ENCODE measurements around the gene STX8.
"Not testable (repeated sequence)": the region's sequence is repeated elsewhere in the genome, so short reads cannot be mapped to it uniquely, and the experiment has no call there.

STX8 gene

DNA sequence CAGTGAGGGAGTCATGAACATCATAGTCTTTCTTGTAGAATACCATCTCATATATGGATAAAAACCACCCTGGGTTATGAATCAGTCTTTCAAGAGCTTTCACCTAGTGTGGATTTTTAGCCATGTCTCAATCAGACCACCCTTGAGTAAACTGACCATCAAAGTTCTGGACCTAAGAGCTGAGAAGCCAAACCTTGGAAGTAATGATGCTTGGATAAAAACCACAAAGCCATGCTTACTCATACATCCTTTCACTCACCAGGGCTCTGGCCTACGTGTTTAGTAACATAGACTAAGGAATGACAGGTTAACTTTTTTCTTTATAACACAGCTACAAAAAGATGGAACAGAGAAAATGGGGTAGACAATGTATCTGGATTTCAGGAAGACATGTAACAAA is 167.2 kb downstream of the STX8 start:
- DNase-seq (ENCODE audit: low read depth in 2 of 3, low spot score in 1 of 3): no peak

DNA sequence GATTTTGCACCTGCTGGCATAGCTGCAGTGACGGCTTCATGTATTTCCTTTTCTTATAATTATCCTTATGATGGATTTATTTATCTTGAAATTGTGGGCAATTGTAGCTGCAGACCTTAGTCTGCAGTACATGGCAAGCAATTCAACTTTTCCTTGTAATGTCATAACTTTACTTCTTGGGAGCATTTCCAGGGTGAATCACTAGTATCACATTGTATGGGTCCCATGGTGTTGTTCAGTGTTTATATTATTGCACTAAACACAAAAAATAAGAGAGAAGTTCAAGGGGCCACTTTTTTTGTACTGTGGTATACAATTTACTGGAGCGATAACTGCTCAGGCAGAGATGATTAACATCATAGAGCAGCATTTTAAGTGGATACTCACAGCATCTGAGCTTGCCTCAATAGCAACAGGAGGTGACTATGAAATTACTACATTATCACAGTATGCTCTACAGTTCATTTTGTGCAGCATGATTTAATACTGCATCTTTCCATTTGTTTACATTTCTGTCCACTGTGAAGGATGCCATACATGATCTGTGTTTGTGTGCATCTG is 169.5 kb downstream of the STX8 start:
- no peak for DNase-seq (ENCODE audit: low read depth in 2 of 3, low spot score in 1 of 3)

DNA sequence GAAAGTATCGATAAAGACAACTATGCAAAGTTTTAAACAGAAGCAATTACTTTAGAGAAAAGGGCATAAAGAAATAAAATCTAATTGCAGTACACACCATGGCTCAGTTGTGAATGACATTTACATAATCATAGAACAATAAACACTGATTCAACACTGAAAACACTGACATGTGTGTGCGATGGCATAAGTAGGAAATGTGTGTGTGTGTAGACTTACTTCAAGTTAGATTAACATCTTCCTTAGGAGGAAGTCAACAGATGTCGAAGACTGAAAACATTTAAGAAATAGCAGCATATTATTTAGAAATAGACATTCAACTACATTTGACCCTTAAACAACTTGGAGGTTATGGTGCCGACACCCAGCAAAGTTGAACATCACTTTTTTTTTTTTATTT is 172.4 kb downstream of the STX8 start:
- no peak for DNase-seq (ENCODE audit: low read depth in 2 of 3, low spot score in 1 of 3)

- DNase-seq (ENCODE audit: low read depth in 2 of 3, low spot score in 1 of 3): peak; percentile 4 to 21 (median 12)
Measured at GRCh38 chr17:9402590-9403199, 172.9 kb downstream of the STX8 start.

- no peak for DNase-seq (ENCODE audit: low read depth in 2 of 3, low spot score in 1 of 3)
Measured at GRCh38 chr17:9401434-9401833, 174.2 kb downstream of the STX8 start.

DNA sequence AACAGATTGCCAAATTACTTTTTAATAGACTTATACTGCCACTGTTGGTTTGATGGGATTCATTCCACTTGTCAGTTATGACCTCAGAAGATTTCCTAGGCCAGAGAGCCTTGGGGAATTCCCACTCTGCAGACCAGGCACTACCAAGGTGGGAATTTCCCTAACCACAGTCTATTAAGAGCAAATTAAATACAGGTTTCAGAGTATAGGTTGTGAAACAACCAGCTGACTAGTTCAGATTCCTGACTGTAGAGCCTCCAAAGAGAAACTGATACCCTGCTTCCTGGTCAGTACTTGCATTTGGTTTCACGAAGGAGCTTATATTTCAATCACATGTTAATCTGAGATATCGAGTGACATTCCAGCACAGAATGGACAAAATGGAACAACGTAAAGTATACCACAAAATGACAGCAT is 186.5 kb downstream of the STX8 start:
- DNase-seq (ENCODE audit: low read depth in 2 of 3, low spot score in 1 of 3): peak in 1 of 3 donors; percentile 9

- DNase-seq (ENCODE audit: low read depth in 2 of 3, low spot score in 1 of 3): no peak
Measured at GRCh38 chr17:9386401-9386800, 189.2 kb downstream of the STX8 start.

DNA sequence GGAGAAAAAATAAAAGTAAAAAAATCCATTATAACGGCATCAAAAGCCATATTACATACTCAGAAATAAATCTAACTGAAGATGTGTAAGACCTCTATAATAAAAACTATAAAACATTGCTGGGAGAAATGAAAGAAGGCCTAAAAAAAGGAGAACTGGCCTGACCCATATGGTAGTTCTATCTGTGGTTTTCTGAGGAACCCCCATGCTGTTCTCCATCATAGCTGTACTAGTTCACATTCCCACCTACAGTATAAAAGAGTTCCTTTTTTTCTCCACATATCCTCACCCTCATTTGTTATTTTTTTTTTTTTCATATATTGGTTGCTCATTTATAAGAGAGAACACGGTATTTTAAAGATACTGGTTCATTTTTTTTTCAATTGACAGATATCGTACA is 191.8 kb downstream of the STX8 start:
- DNase-seq (ENCODE audit: low read depth in 2 of 3, low spot score in 1 of 3): no peak

GRCh38 chr17:9382626-9383025 is 193.0 kb downstream of the STX8 start:
- DNase-seq (ENCODE audit: low read depth in 2 of 3, low spot score in 1 of 3): no peak

DNA sequence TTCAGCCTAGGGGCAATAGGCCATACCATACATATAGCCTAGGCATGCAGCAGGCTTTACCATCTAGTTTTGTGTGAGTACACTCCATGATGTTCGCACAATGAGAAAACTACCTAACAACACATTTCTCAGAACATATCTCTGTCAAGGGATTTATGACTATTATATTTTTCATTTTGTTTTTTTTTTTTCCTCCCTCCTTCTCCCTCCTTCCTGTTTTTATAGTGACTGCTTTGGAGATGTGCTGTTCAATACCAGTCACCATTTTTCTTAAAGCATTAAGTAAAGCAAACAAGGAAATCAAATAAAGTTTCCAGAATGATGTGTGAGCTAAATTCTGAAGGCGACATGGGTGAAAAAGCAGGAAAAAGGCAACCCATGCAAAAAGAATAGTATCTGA is 194.6 kb downstream of the STX8 start:
- DNase-seq (ENCODE audit: low read depth in 2 of 3, low spot score in 1 of 3): no peak

GRCh38 chr17:9380361-9380760 is 195.3 kb downstream of the STX8 start:
- no peak for DNase-seq (ENCODE audit: low read depth in 2 of 3, low spot score in 1 of 3)

DNA sequence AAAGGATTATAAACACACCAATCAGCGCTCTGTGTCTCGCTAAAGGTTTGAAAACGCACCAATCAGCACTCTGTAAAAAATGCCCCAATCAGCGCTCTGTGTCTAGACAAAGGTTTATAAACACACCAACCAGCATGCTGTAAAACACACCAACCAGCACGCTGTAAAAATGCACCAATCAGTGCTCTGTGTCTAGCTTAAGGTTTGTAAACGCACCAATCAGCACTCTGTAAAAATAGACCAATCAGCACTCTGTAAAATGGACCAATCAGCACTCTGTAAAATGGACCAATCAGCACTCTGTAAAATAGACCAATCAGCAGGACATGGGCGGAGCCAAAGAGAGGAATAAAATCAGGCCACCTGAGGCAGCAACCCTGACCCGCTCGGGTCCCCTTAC is 199.4 kb downstream of the STX8 start:
- not testable (repeated sequence) for DNase-seq (ENCODE audit: low read depth in 2 of 3, low spot score in 1 of 3)

GRCh38 chr17:9371019-9371418 is 204.6 kb downstream of the STX8 start:
- DNase-seq (ENCODE audit: low read depth in 2 of 3, low spot score in 1 of 3): no peak

- no peak for DNase-seq (ENCODE audit: low read depth in 2 of 3, low spot score in 1 of 3)
Measured at GRCh38 chr17:9370467-9370866, 205.2 kb downstream of the STX8 start.

- DNase-seq (ENCODE audit: low read depth in 2 of 3, low spot score in 1 of 3): no peak
Measured at GRCh38 chr17:9368631-9369030, 207.0 kb downstream of the STX8 start.

DNA sequence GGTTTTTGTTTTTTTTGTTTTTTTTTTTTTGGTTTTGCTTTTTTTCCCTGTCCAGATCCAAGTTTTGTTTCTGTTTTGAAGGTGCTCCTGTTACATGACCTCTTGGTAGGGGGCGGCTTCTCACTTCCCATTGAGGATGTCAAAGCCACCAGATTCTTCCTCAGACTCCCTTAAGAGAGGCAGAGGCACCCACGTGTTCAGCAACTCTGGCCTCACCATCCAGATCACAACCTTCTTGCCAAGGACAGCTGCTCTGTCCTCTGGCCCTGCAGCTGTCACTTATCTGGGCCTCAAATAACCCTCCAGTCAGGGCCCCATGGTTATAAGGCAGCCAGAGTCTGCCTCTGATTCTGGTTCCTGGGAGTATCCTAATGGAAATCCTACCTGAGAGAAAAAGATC is 208.5 kb downstream of the STX8 start:
- DNase-seq (ENCODE audit: low read depth in 2 of 3, low spot score in 1 of 3): no peak

- DNase-seq (ENCODE audit: low read depth in 2 of 3, low spot score in 1 of 3): no peak
Measured at GRCh38 chr17:9364837-9365430, 210.7 kb downstream of the STX8 start.

DNA sequence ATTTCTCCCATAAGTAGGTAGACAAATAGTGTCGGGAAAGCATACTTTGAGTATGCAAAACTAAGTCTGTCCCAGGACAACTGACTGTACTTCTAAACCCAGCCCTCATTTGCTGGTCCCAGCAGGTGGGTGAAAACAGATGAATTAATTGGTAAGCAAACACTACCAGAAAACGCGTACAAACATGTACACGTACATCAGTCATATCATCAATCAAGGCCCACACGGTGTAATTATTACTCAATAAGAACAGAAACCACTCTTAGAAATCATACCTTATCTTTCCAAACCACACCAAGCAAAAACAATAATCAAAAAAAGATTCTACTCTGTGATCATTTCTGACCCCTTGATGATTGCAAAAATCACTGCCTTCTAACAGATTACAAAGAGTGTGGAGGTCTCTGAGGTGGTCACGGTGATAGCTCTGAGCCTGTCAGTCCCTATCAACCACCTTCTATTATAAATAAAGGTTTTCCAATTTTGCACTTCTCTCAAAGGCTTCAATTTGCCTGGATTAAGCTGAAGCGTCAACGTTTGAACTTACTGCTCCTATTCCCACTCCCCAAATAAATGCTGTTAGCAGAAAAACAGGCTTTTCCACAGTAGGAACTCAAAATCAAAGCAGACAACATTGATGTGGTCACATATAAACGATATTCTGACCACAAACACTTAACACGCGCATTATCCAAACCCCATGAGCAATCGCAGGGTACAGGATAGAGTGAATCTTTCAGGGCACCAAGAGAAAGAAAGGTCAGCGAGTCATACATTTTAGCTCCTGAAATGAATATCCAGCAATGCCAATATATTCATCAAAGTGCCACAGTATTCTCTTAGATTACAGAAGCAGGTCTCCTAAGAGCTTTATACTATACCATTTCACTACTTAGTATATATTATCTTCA is 211.9 kb downstream of the STX8 start:
- peak in 1 of 3 donors; percentile 10 for DNase-seq (ENCODE audit: low read depth in 2 of 3, low spot score in 1 of 3)

DNA sequence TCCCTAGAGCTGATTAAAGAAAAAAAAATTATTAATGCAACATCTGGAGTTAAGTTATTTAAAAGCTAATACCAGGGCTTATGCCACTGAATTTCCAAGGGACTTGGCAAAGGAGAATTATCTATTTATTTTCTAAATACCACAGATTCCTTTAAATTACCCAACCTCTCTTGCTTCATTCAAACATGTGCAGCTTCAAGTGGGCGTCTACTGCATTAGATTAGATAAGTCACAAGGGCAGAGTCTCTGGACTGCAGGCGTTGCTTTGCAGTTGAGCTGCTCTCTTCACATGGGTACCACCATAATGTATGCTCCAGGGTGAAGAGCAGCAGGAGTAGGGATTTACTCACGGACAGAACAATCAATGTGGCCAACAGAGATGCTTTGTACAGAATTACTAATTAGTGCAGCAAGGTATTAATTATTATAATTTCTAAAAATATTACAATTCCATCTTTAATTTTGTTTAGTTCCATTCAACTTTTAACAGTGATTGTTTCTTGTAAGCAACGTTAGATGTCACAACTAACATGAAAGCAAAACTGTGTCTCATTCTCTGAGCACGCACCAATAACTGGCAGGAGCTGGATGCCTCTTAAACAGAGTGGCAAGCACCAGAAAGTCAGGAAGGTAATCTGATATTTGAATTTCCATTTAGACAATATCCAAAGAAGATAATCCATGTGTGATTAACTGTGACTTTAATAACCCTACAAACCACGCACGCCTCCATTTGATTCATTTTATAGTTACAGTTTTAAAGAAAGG is 214.2 kb downstream of the STX8 start:
- no peak for DNase-seq (ENCODE audit: low read depth in 2 of 3, low spot score in 1 of 3)

DNA sequence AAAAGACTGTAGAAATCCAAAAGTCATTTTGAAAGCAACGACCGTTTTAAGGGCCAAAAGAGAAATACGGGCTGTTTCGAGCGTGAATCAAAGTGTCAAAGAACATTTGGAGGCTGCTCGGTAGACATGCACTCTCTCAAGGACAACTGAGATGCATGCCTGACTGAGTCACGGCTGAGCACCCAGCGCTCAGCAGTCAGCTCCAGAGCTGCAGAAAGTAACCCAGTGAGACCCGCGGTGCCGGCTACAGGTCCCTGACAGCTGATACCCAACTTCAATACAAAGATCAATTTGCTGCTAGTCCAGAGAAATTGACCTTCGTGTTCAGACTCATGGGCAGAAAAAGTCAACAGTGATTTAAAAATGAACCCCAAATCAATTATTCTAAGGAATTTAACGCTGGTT is 214.9 kb downstream of the STX8 start:
- DNase-seq (ENCODE audit: low read depth in 2 of 3, low spot score in 1 of 3): no peak

- no peak for DNase-seq (ENCODE audit: low read depth in 2 of 3, low spot score in 1 of 3)
Measured at GRCh38 chr17:9356488-9356911, 219.1 kb downstream of the STX8 start.
